Omental fat pad (tissue), 4 donors: Measurements from ENCODE around the gene SLC8A1. TPM values are rescaled to one million over a fixed set of nuclear protein-coding genes. Genes with fewer than 3 reads are reported as not detected.

Source experiments
- ATAC-seq: fragments of 150-250 bp; one replicate; pipeline ENCODE4 v1.9.1; 2016; ENCODE audit warnings: mild to moderate bottlenecking, moderate library complexity; ENCODE audit not compliant: low FRiP score
- DNase-seq: peaks from one replicate; pipeline ENCODE4 v3.0.0-alpha.2; 2019; ENCODE audit warnings: low spot score
- total RNA-seq, 4 donors: library from RNA; depleted of rRNA; stranded (reverse); fragments of >200 nt; gene quantifications; one replicate each; pipeline ENCODE4 v1.1.0, GENCODE V29; 2016
- TF ChIP-seq, protein P1 (sequence below), 3 donors: fragments of 450-650 bp; IDR thresholded peaks; one replicate each; pipeline ENCODE4 v1.5.1; 2016 to 2017; ENCODE audit warnings: antibody characterized with exemption in 3 of 3, mild to moderate bottlenecking in 3 of 3, moderate library complexity in 2 of 3

The SLC8A1 gene
- total RNA-seq, 4 donors from 2014 or later, result 17.5 to 47.0 (median 30.0) TPM

DNA sequence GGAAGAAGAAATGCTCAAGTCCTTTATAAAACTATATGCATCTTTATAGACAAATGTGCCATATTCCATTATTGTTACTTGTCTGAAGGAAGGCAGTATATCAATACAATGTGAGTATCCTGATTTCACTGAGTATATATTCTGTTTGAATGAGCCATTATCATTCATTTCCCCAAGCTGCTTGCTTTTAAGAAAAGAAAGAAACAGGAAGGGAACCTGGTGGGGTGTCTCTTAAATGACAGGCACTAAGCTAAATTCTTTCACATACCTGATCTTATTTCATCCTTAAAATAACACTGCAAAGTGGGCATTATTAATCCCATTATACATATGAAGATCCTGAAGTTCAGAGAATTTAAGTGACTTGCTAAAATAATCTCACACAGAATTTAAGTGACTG is 307.9 kb downstream of the SLC8A1 start:
- ATAC-seq (no peak), DNase-seq (no peak)
- TF ChIP-seq, protein P1, sequence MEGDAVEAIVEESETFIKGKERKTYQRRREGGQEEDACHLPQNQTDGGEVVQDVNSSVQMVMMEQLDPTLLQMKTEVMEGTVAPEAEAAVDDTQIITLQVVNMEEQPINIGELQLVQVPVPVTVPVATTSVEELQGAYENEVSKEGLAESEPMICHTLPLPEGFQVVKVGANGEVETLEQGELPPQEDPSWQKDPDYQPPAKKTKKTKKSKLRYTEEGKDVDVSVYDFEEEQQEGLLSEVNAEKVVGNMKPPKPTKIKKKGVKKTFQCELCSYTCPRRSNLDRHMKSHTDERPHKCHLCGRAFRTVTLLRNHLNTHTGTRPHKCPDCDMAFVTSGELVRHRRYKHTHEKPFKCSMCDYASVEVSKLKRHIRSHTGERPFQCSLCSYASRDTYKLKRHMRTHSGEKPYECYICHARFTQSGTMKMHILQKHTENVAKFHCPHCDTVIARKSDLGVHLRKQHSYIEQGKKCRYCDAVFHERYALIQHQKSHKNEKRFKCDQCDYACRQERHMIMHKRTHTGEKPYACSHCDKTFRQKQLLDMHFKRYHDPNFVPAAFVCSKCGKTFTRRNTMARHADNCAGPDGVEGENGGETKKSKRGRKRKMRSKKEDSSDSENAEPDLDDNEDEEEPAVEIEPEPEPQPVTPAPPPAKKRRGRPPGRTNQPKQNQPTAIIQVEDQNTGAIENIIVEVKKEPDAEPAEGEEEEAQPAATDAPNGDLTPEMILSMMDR (IDR thresholded peaks at IDR 0.05), result no peak

DNA sequence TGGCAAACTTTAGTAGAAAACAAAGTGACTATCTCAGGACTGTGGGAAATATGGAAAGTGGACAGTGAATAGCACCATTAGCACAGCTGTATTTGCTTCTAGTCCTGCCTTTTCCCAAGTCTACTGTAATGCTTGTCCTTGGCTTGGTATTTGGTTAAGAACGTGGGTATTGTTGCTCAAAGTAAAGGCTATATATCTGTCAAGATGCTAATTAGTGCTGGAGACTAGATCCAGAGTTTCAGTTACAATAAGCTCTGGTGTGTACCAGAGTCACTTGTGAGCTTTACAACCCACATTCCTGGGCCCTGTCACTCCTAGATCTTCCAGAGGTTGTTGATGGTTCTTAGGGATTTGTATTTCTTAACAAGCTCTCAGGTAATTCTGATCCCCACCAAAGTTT is 313.6 kb downstream of the SLC8A1 start:
- TF ChIP-seq, protein P1 (IDR thresholded peaks at IDR 0.05), result no peak
- DNase-seq, result no peak

GRCh38 chr2:40131081-40131704 is 320.7 kb downstream of the SLC8A1 start:
- ATAC-seq (no peak), DNase-seq (no peak)
- TF ChIP-seq, protein P1 (IDR thresholded peaks at IDR 0.05), result no peak

More for the DNA sequence above, 313.6 kb downstream of the SLC8A1 start:
- no peak for ATAC-seq

DNA sequence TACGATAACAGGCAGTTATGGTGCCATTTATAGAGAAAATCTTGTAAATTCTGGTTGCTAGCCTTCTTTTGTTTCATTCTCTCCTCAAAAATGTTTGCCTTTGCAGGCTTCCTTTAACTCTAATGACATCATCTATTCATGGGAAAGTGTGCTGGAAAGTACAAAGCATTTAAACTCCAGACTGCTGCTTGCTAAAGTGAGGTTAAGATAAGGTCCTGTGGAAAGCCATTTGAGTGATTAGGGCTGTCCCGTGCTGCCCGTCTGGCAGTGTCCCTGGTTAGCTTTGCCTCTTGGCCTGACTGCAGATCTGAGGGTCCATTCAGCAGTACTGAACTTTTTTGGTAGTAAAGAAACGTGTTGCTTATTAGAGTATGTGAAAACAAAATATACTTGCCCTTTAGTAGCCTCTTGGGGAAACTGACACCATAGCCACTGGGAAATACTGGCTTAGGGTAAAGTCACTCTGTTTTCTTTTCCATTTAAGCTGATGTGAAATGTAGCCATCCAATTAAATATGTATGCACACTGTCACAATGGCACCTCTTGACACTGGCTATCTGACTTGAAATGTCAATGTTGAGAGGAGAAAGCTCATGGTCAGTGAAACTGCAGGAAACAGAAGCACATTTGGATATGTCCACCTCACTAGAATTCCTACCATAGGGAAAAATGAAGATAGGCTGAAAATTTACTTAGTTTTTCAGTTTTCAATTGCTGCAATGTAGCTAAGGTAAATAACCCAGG is 321.5 kb downstream of the SLC8A1 start:
- TF ChIP-seq, protein P1 (IDR thresholded peaks at IDR 0.05), result no peak
- no peak for ATAC-seq
- no peak for DNase-seq

DNA sequence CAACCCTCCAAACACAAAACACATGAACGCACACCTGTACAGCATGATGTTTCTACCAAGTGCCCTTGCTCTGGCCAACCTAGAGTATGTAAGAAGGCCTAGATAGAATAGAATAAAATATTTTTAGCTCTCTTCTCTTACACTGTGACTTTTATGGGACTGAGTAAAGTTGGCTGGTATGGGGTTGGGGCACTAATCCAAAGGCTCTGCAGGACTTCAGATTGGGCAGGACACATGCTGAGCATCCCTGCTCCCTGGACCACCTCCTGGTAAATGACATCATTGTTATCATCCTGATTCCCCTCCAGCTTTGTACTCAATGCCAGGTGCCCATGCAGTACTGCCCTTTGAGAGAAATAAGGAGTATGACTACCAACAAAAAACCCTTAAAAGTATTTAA is 322.2 kb downstream of the SLC8A1 start:
- ATAC-seq (no peak), DNase-seq (no peak)
- TF ChIP-seq, protein P1 (IDR thresholded peaks at IDR 0.05), result no peak

DNA sequence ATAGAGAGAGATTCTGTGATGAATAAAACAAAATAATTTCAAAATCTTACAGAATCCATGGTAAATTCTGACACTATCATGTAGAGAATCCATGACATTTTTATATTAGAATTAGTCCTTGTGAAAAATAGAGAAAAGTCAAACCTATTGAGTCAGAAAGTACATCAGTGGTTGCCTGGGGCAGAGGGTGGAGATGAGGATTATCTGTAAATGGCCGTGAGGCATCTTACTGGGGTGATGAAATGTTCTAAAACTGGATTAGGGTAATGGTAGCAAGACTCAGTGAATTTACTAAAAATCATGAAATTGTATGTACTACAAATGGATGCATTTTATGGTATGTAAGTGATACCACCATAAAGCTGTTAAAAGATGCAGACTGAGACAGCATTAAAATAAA is 323.1 kb downstream of the SLC8A1 start:
- DNase-seq (no peak), ATAC-seq (no peak)
- TF ChIP-seq, protein P1 (IDR thresholded peaks at IDR 0.05), result no peak
